ENCODE results near the gene GLTP.
"Not testable (repeated sequence)": the region's sequence is repeated elsewhere in the genome, so short reads cannot be mapped to it uniquely, and the experiment has no call there.

Gene GLTP

DNA sequence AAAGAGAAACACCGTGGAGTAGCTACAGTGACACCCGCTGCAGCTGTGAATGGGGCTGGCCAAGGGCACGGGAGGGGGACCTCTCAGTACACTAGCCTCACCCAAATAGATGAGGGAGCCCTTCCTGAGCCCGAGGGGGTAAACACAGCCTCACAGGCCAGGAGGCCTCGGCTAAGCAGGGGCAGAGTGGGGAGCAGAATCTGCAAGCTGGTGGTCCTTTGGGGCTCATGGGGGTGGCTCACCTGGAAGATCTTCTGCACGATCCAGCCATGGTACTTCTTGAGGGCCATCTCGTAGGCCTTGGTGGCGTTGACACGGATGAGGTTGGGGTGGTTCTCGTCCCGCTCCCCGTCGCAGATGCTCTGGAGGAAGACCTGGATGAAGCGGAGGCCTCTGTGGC is 25.0 kb downstream of the GLTP start:
- Histone ChIP-seq H3K9ac (ENCODE audit: low read length) (no peak overlapping the region), H3K27ac (ENCODE audit: low read length) (no peak overlapping the region), H3K36me3 (ENCODE audit: control insufficient read depth, low read depth, low read length) (no peaks in the 10 kb centered on the region), H3K4me3 (ENCODE audit: low read length) (no peak overlapping the region), H3K4me1 (ENCODE audit: control insufficient read depth, low read depth, low read length) (no peaks in the 10 kb centered on the region), H3K9me3 (ENCODE audit: control insufficient read depth, low read depth, low read length) (no peaks in the 10 kb centered on the region), H3K27me3 (ENCODE audit: control insufficient read depth, insufficient read depth, low read length) (no peaks in the 10 kb centered on the region)

DNA sequence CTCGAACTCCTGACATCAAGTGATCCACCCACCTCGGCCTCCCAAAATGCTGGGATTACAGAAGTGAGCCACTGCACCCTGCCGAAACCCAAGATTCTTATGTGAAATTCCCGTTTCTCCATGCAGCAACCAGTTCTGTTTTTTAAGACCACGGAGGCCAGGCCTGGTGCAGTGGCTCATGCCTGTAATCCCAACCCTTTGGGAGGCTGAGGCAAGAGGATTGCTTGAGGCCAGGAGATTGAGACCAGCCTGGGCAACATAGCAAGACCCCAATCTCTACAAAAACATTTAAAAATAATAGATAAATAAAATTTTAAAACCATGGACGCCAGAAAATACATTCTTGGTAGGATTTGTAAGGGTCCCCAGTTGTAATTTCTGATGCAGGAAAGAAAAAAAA is 29.8 kb downstream of the GLTP start:
- H3K27ac ChIP-seq (ENCODE audit: low read length); H3K4me1 ChIP-seq (ENCODE audit: control insufficient read depth, low read depth, low read length); H3K4me3 ChIP-seq (ENCODE audit: low read length); H3K9ac ChIP-seq (ENCODE audit: low read length); H3K9me3 ChIP-seq (ENCODE audit: control insufficient read depth, low read depth, low read length); H3K36me3 ChIP-seq (ENCODE audit: control insufficient read depth, low read depth, low read length); H3K27me3 ChIP-seq (ENCODE audit: control insufficient read depth, insufficient read depth, low read length): not testable (repeated sequence)

DNA sequence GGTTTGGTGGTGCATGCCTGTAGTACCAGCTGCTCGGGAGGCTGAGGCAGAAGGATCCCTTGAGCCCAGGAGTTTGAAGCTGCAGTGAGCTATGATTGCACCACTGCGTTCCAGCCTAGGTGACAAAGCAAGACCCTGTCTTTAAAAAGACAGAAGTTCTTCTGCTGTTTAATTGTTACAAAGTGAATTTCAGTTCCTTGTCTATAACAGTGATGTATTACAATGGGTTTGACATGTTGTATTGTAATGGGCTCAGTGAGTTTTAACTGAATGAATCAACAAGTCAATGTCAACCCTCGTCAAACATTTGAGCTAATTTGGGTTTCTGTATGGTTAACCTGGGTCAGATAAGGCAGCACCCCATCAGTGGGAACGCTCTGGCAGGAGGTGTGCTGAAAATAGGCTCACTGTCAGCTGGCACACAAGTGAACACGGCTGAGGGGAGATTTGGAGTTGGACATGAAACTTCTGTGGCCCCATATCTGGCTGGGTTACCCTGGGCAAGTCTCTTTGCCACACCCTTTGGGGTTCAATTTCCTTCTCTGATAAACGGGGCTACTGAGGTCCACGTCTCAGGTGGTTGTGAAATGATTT is 33.1 kb downstream of the GLTP start:
- Histone ChIP-seq H3K4me1 (ENCODE audit: control insufficient read depth, low read depth, low read length) (no peaks in the 10 kb centered on the region), H3K27ac (ENCODE audit: low read length) (no peak overlapping the region), H3K36me3 (ENCODE audit: control insufficient read depth, low read depth, low read length) (no peaks in the 10 kb centered on the region), H3K9ac (ENCODE audit: low read length) (no peak overlapping the region), H3K4me3 (ENCODE audit: low read length) (no peak overlapping the region), H3K9me3 (ENCODE audit: control insufficient read depth, low read depth, low read length) (no peaks in the 10 kb centered on the region), H3K27me3 (ENCODE audit: control insufficient read depth, insufficient read depth, low read length) (no peaks in the 10 kb centered on the region)

DNA sequence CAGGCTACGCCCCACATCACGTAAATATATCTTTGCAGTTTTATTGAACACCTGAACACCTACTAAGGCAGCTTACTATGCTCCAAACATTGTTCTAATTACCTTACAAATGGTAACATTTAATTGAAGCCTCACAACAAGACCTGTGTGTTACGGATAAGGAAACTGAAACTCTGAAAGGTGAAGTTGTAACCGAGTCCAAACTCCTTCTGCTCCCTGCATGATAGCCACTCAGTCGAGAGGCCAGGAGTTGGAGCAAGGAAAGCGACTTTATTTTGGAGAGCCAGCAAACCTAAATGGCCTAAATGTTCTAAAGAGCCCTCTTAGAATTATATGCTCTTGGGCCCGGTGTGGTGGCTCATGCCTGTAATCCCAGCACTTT is 34.5 kb downstream of the GLTP start:
- no peak overlapping the region for H3K4me3 ChIP-seq (ENCODE audit: low read length)
- no peaks in the 10 kb centered on the region for H3K4me1 ChIP-seq (ENCODE audit: control insufficient read depth, low read depth, low read length)
- no peaks in the 10 kb centered on the region for H3K36me3 ChIP-seq (ENCODE audit: control insufficient read depth, low read depth, low read length)
- H3K27me3 ChIP-seq (ENCODE audit: control insufficient read depth, insufficient read depth, low read length) = no peaks in the 10 kb centered on the region
- H3K27ac ChIP-seq (ENCODE audit: low read length) = no peak overlapping the region
- no peak overlapping the region for H3K9ac ChIP-seq (ENCODE audit: low read length)
- no peaks in the 10 kb centered on the region for H3K9me3 ChIP-seq (ENCODE audit: control insufficient read depth, low read depth, low read length)

DNA sequence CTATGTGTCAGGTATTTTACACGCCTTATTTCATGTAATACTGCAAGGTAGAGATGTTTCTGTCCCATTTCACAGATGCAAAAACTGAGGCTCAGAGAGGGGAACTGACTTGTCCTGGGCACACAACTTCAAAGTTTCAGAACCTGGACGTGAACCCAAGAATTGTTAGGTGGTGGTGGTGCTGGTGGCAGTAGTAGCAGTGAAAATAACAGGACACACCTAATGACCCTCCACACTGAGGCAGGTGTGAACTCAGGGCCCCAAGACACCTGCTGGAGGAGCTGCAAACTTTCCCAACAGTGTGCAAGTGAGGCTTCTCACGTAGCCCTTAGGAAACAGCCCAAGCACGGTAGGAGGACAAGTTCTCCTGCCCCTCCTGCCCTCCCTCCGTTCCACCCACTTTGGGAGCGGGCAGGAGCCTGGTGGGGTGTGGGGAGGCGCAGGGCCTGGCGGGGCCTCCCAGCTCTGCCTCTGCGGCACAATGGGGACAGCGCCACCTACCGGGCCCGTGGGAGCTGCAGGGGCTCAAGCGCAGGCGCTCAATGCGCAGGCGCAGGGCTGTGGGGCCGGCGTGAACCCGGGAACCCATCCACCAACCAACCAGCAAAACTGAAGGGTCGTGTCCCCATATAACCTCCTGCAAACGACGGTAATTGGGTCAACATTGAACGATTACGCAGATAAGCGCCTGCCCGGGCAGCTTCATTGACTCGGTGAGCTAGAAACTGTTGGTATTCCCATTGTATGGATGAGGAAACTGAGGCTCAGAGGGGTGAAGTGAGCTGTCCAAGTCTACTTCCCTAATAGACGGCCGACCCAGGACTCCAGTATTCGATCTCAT is 35.1 kb downstream of the GLTP start:
- Histone ChIP-seq H3K36me3 (ENCODE audit: control insufficient read depth, low read depth, low read length) (no peaks in the 10 kb centered on the region), H3K27me3 (ENCODE audit: control insufficient read depth, insufficient read depth, low read length) (no peaks in the 10 kb centered on the region), H3K9me3 (ENCODE audit: control insufficient read depth, low read depth, low read length) (no peaks in the 10 kb centered on the region), H3K4me1 (ENCODE audit: control insufficient read depth, low read depth, low read length) (no peaks in the 10 kb centered on the region), H3K4me3 (ENCODE audit: low read length) (no peak overlapping the region), H3K9ac (ENCODE audit: low read length) (no peak overlapping the region), H3K27ac (ENCODE audit: low read length) (no peak overlapping the region)

DNA sequence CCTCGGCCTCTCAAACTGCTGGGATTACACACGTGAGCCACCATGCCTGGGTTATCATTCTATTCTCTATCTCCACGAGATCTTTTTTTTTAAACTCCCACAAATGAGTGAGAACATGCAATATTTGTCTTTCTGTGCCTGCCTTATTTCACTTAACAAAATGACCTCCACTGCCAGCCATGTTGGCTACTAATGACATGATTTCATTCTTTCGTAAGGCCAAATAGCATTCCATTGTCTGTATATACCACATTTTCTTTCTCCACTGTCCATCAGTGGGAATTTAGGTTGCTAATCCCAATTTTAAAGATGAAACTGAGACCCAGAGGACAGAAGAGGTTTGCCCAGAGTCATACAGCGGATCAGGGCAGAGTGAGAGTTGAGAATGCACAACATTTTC is 36.2 kb downstream of the GLTP start:
- Histone ChIP-seq H3K36me3 (ENCODE audit: control insufficient read depth, low read depth, low read length) (no peaks in the 10 kb centered on the region), H3K4me3 (ENCODE audit: low read length) (no peak overlapping the region), H3K27ac (ENCODE audit: low read length) (no peak overlapping the region), H3K9me3 (ENCODE audit: control insufficient read depth, low read depth, low read length) (no peaks in the 10 kb centered on the region), H3K9ac (ENCODE audit: low read length) (no peak overlapping the region), H3K27me3 (ENCODE audit: control insufficient read depth, insufficient read depth, low read length) (no peaks in the 10 kb centered on the region), H3K4me1 (ENCODE audit: control insufficient read depth, low read depth, low read length) (no peaks in the 10 kb centered on the region)

DNA sequence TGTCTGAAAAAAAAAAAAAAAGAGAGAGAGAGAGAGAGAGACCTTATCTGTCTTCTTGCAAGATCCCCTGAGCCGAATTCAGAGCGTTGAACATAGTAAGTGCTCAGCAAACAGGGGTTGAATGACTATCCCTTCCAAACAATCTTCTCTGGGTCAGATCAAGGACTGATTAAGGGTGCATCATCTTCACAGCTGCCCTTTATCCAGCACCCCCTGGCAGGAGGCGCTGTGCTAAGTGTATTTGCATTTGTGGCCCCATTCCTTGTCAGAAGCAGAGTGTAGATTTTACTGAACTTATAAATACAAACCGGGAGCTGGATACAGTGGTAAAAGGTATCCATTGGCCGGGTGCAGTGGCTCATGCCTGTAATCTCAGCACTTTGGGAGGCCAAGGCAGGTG is 38.3 kb downstream of the GLTP start:
- H3K27me3 ChIP-seq (ENCODE audit: control insufficient read depth, insufficient read depth, low read length) = no peaks in the 10 kb centered on the region

DNA sequence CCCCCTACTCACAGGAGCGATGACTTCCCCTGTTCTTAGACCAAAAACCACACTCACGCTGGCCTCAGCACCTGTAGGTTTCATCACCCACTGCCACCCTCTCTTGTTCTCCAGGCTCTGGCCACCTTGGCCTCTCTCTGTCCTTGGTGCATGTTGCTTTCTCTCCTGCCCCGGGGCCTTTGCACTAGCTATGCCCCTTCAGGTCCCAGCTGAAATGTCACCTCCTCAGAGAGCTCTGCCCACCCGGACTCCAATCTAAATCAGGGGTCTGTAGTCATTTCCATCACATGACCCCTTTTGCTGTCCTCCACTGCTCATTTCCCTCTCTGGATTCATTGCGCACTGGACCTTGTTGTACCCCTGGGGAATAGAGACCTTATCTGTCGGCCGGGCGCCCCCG is 39.0 kb downstream of the GLTP start:
- H3K9me3 ChIP-seq (ENCODE audit: control insufficient read depth, low read depth, low read length) = no peaks in the 10 kb centered on the region
- H3K9ac ChIP-seq (ENCODE audit: low read length) = no peak overlapping the region
- no peak overlapping the region for H3K27ac ChIP-seq (ENCODE audit: low read length)
- H3K4me3 ChIP-seq (ENCODE audit: low read length) = no peak overlapping the region
- H3K4me1 ChIP-seq (ENCODE audit: control insufficient read depth, low read depth, low read length) = no peaks in the 10 kb centered on the region
- no peaks in the 10 kb centered on the region for H3K27me3 ChIP-seq (ENCODE audit: control insufficient read depth, insufficient read depth, low read length)
- no peaks in the 10 kb centered on the region for H3K36me3 ChIP-seq (ENCODE audit: control insufficient read depth, low read depth, low read length)

More for the DNA sequence above, 38.3 kb downstream of the GLTP start:
- Histone ChIP-seq H3K9me3 (ENCODE audit: control insufficient read depth, low read depth, low read length) (no peaks in the 10 kb centered on the region), H3K27ac (ENCODE audit: low read length) (no peak overlapping the region), H3K4me1 (ENCODE audit: control insufficient read depth, low read depth, low read length) (no peaks in the 10 kb centered on the region), H3K36me3 (ENCODE audit: control insufficient read depth, low read depth, low read length) (no peaks in the 10 kb centered on the region), H3K9ac (ENCODE audit: low read length) (no peak overlapping the region), H3K4me3 (ENCODE audit: low read length) (no peak overlapping the region)

DNA sequence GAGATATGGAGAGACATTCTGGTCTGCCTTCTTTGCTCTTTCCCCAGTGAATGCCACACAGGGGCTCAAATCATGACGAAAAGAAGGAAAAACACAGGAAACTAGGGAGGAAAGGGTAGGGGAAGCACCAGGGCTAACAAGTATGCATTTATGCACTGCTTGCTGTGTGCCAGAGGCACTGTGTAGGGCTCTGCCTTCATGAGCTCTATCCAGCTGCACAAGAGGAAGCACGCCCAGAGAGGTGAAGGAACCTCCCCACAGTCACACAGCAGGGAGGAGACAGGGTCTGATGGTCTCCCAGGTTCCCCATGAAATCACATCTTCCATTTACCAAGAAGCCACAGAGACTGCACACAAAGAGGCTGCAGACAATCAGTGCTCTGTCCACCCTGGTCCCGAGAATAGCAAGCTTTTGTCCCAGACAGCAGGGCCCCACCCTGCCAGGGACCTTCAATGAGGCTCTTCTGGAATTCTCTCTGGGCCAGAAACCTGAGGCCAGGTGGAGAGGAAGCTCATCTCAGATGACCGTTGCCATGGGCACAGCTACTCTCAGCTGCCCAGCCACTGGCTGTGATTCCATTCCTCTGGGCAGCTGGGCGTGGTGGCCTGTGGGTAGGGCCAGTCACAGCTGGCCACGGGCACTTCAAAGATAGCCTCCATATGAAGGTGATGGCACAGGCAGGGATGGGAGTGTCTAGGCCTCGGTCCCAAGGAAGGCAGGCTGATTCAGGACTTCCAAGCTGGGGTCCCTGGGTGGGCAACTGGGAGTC is 39.9 kb downstream of the GLTP start:
- Histone ChIP-seq H3K27me3 (ENCODE audit: control insufficient read depth, insufficient read depth, low read length) (no peaks in the 10 kb centered on the region), H3K36me3 (ENCODE audit: control insufficient read depth, low read depth, low read length) (no peaks in the 10 kb centered on the region), H3K4me1 (ENCODE audit: control insufficient read depth, low read depth, low read length) (no peaks in the 10 kb centered on the region), H3K27ac (ENCODE audit: low read length) (no peak overlapping the region), H3K9ac (ENCODE audit: low read length) (no peak overlapping the region), H3K4me3 (ENCODE audit: low read length) (no peak overlapping the region), H3K9me3 (ENCODE audit: control insufficient read depth, low read depth, low read length) (no peaks in the 10 kb centered on the region)

DNA sequence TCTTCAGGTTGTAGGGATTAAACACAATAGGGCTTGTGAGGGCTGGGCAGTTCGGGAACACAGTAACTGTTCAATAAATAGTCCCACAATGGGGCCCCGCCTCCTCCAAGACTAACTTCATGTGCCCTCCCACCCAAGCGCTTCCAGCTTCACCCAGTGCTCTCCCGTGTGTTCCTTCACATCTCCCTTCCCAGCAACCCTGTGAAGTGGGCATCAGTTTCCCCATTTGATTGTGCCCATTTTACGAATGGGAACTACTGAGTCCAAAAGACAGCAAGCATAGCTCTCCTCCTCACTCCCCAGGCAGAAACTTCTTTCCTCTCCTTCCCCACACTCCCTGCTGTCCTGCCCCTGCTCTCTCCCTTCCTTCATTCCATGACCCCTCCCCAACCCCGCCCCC is 40.9 kb downstream of the GLTP start:
- no peaks in the 10 kb centered on the region for H3K36me3 ChIP-seq (ENCODE audit: control insufficient read depth, low read depth, low read length)
- H3K4me3 ChIP-seq (ENCODE audit: low read length) = no peak overlapping the region
- no peak overlapping the region for H3K27ac ChIP-seq (ENCODE audit: low read length)
- no peaks in the 10 kb centered on the region for H3K9me3 ChIP-seq (ENCODE audit: control insufficient read depth, low read depth, low read length)
- H3K27me3 ChIP-seq (ENCODE audit: control insufficient read depth, insufficient read depth, low read length) = no peaks in the 10 kb centered on the region
- H3K9ac ChIP-seq (ENCODE audit: low read length) = no peak overlapping the region
- H3K4me1 ChIP-seq (ENCODE audit: control insufficient read depth, low read depth, low read length) = no peaks in the 10 kb centered on the region

DNA sequence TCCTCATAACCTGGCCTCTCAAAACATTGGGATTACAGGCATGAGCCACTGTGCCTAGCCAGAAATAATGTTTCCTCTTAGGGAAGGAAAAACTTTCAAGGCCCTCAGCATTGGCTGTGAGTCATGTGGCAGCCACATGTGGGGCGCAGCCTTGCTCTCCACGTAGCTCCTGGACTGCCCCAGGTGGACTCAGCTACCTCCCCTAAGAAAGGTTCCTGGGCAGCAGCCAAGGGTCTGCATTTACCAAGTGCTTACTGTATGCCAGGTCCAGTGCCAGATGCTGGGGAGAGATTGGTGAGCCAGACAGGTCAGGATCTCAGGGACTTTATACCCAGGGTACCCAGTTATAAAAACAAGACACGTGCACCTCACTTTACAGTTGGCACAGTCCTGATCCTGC is 43.4 kb downstream of the GLTP start:
- Histone ChIP-seq H3K4me1 (ENCODE audit: control insufficient read depth, low read depth, low read length) (no peaks in the 10 kb centered on the region), H3K9ac (ENCODE audit: low read length) (no peak overlapping the region), H3K9me3 (ENCODE audit: control insufficient read depth, low read depth, low read length) (no peaks in the 10 kb centered on the region), H3K36me3 (ENCODE audit: control insufficient read depth, low read depth, low read length) (no peaks in the 10 kb centered on the region), H3K27ac (ENCODE audit: low read length) (no peak overlapping the region), H3K4me3 (ENCODE audit: low read length) (no peak overlapping the region), H3K27me3 (ENCODE audit: control insufficient read depth, insufficient read depth, low read length) (peaks cover 4% of the 10 kb centered on the region)

Measured in iPS-18a (cell line).